GM18873 (cell line): Measurements from ENCODE around the gene RFPL2.
"Not testable (repeated sequence)": the region's sequence is repeated elsewhere in the genome, so short reads cannot be mapped to it uniquely, and the experiment has no call there.

Source experiments
- ATAC-seq: cut with Tn5 transposase; IDR thresholded peaks from one replicate; pipeline ENCODE4 v1.9.1; 2021; ENCODE audit warnings: mild to moderate bottlenecking, moderate library complexity, moderate number of reproducible peaks; ENCODE audit not compliant: unreplicated experiment, low FRiP score

Gene RFPL2

GRCh38 chr22:32206774-32207758 is 2.2 kb upstream of the RFPL2 start:
- ATAC-seq: no peak

- no peak for ATAC-seq
Observed at GRCh38 chr22:32205974-32206773, 1.3 kb upstream of the RFPL2 start.

- no peak for ATAC-seq
Observed at GRCh38 chr22:32204040-32204855, 625 bp downstream of the RFPL2 start.

- no peak for ATAC-seq
Observed at GRCh38 chr22:32203181-32204039, 1.5 kb downstream of the RFPL2 start.

- ATAC-seq: no peak
Observed at GRCh38 chr22:32202539-32203180, 2.2 kb downstream of the RFPL2 start.

GRCh38 chr22:32202161-32202538 is 2.7 kb downstream of the RFPL2 start:
- no peak for ATAC-seq

GRCh38 chr22:32200752-32201151 is 4.1 kb downstream of the RFPL2 start:
- ATAC-seq: no peak

- no peak for ATAC-seq
Observed at GRCh38 chr22:32199961-32200360, 4.9 kb downstream of the RFPL2 start.

GRCh38 chr22:32199341-32199740 is 5.5 kb downstream of the RFPL2 start:
- ATAC-seq: no peak

- ATAC-seq: not testable (repeated sequence)
Observed at GRCh38 chr22:32197553-32198226, 7.2 kb downstream of the RFPL2 start.

GRCh38 chr22:32195900-32196299 is 9.0 kb downstream of the RFPL2 start:
- ATAC-seq: not testable (repeated sequence)

- not testable (repeated sequence) for ATAC-seq
Observed at GRCh38 chr22:32193346-32193745, 11.5 kb downstream of the RFPL2 start.

GRCh38 chr22:32191021-32191420 is 13.9 kb downstream of the RFPL2 start:
- not testable (repeated sequence) for ATAC-seq

- no peak for ATAC-seq
Observed at GRCh38 chr22:32185821-32186220, 19.1 kb downstream of the RFPL2 start.

- no peak for ATAC-seq
Observed at GRCh38 chr22:32183625-32184024, 21.2 kb downstream of the RFPL2 start.

GRCh38 chr22:32181043-32181442 is 23.8 kb downstream of the RFPL2 start:
- no peak for ATAC-seq

GRCh38 chr22:32177221-32177765 is 27.6 kb downstream of the RFPL2 start:
- ATAC-seq: no peak
